ENCODE data around the gene NRGN.

NRGN gene

DNA sequence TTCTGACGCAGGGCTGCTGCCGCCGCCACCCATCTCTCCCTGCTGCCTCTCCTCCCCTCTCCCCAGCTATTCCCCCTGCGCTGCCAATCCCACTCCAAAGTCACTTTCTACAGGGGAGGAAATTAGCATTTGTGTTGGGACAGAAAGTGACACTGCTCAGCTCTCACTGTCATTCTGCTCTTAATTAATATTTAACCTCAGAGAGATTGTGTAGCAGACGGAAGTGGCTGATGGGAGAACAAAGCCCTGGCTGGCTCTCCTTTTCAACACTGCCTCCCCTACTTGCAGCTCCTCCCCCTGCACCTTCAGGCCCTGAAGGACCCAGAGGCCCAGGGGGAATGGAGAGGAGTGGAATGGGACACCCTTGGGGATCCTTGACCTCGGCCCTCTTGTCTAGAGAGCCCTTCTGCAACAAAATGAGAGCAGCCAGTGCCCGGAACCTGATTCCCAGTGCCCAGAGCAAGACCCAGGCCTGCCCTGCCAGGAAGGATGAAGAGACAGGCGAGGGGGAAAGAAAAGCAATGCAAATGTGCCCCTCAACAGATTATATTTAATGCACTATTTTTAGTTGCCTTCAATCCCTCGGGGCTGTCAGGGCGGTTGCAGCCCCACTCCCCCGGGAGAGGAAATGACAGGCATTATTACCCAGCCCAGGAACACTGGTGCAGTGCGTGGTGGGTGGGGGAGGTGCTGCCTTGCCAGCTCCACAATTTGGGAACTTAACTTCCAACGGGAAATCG is 14.6 kb upstream of the NRGN start:
- Histone ChIP-seq H3K27ac (ENCODE audit: low read length, poor library complexity, severe bottlenecking) (no peak overlapping the region), H2BK15ac (ENCODE audit: low read depth, poor library complexity, severe bottlenecking) (no peak overlapping the region), H3K4me3 (ENCODE audit: insufficient read depth in 1 of 2, low read depth in 1 of 2, low read length in 2 of 2) (no peak overlapping the region), H2AFZ (ENCODE audit: low read depth, low read length) (no peak overlapping the region), H3K9ac (ENCODE audit: low read length) (no peak overlapping the region), H3K27me3 (ENCODE audit: control insufficient read depth in 1 of 2, insufficient read depth in 1 of 2, low read length in 2 of 2) (peaks cover 65 to 79% of the 10 kb centered on the region in 2 experiments), H2BK12ac (ENCODE audit: low read length in 2 of 2) (no peak overlapping the region), H3K23ac (ENCODE audit: low read length in 2 of 2) (no peak overlapping the region), H3K4me1 (ENCODE audit: control insufficient read depth, insufficient read depth, low read depth, low read length) (peaks cover 9% of the 10 kb centered on the region), H2AK5ac (ENCODE audit: low read length, severe bottlenecking) (no peak overlapping the region), H3K4ac (ENCODE audit: low read depth in 1 of 2, low read length in 2 of 2) (no peak overlapping the region), H3K4me2 (ENCODE audit: low read length, poor library complexity, severe bottlenecking) (no peak overlapping the region), H2BK120ac (ENCODE audit: low read depth, low read length) (no peak overlapping the region), H3K79me1 (replicated peaks; ENCODE audit: low read length, poor library complexity, severe bottlenecking) (no peaks in the 10 kb centered on the region), H3K18ac (ENCODE audit: low read depth in 1 of 2, low read length in 2 of 2) (no peak overlapping the region), H2BK5ac (ENCODE audit: low read depth, low read length, poor library complexity, severe bottlenecking) (no peak overlapping the region), H3K9me3 (ENCODE audit: control insufficient read depth, low read length) (no peaks in the 10 kb centered on the region), H3K14ac (ENCODE audit: low read length in 2 of 2) (no peak overlapping the region), H3K36me3 (ENCODE audit: control insufficient read depth in 1 of 2, insufficient read depth in 2 of 2, low read depth in 1 of 2, low read length in 2 of 2) (no peaks in the 10 kb centered on the region), H4K8ac (ENCODE audit: low read length) (no peak overlapping the region), H4K91ac (ENCODE audit: low read length) (no peak overlapping the region)
- DNase-seq: no peak
- 31% methylated on average over 12 of the region's 14 CpGs for WGBS

DNA sequence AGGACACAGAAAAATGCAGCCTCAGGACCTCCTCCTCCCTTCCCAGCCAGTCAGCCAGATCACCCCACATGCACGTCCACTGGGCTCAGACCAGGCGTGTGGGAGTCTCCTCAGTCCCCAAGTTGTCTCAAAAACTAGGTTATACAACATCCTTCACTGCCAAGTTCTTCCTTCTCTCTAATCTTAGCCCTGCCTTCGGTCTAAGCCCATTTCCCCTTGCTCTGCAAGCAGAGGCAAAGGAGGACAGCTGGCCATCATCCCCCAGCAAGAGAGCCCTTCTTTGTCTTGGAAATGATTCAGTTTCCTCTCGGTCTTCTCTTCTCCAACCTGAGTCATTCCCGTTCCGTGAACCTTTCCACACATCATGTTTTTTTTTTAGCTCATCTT is 14.0 kb upstream of the NRGN start:
- Histone ChIP-seq H3K4me3 (ENCODE audit: insufficient read depth in 1 of 2, low read depth in 1 of 2, low read length in 2 of 2) (no peak overlapping the region), H3K18ac (ENCODE audit: low read depth in 1 of 2, low read length in 2 of 2) (no peak overlapping the region), H3K4me1 (ENCODE audit: control insufficient read depth, insufficient read depth, low read depth, low read length) (peaks cover 9% of the 10 kb centered on the region), H3K27me3 (ENCODE audit: control insufficient read depth in 1 of 2, insufficient read depth in 1 of 2, low read length in 2 of 2) (peaks cover 59 to 78% of the 10 kb centered on the region in 2 experiments), H3K79me1 (replicated peaks; ENCODE audit: low read length, poor library complexity, severe bottlenecking) (no peaks in the 10 kb centered on the region), H3K4ac (ENCODE audit: low read depth in 1 of 2, low read length in 2 of 2) (no peak overlapping the region), H2AK5ac (ENCODE audit: low read length, severe bottlenecking) (no peak overlapping the region), H4K91ac (ENCODE audit: low read length) (no peak overlapping the region), H3K36me3 (ENCODE audit: control insufficient read depth in 1 of 2, insufficient read depth in 2 of 2, low read depth in 1 of 2, low read length in 2 of 2) (no peaks in the 10 kb centered on the region), H2BK5ac (ENCODE audit: low read depth, low read length, poor library complexity, severe bottlenecking) (no peak overlapping the region), H3K14ac (ENCODE audit: low read length in 2 of 2) (no peak overlapping the region), H2AFZ (ENCODE audit: low read depth, low read length) (no peak overlapping the region), H3K23ac (ENCODE audit: low read length in 2 of 2) (no peak overlapping the region), H2BK12ac (ENCODE audit: low read length in 2 of 2) (no peak overlapping the region), H3K9me3 (ENCODE audit: control insufficient read depth, low read length) (no peaks in the 10 kb centered on the region), H4K8ac (ENCODE audit: low read length) (no peak overlapping the region), H3K9ac (ENCODE audit: low read length) (no peak overlapping the region), H2BK120ac (ENCODE audit: low read depth, low read length) (no peak overlapping the region), H3K4me2 (ENCODE audit: low read length, poor library complexity, severe bottlenecking) (no peak overlapping the region), H3K27ac (ENCODE audit: low read length, poor library complexity, severe bottlenecking) (no peak overlapping the region), H2BK15ac (ENCODE audit: low read depth, poor library complexity, severe bottlenecking) (no peak overlapping the region)
- 31% methylated on average over 6 of the region's 6 CpGs for WGBS
- DNase-seq: no peak

DNA sequence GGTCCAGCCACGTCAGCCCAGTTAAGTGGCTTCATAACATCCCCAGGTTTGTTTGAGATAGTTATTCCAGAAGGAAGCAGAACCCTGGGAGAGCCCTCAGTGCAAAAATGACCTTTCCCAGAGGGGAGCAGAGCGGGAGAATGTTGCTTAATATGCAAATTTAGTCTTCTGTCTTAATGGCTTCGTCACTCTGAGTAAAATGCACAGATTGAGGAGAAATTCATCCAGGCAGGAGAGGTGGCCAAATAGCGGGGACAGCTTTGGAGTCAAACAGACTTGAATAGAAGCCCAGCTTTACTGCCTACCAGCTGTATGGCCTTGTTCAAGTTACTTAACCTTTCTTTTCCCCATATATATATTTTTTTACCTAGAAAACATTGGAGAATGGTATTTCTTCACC is 12.3 kb upstream of the NRGN start:
- no peak overlapping the region for H4K8ac ChIP-seq (ENCODE audit: low read length)
- H3K79me1 ChIP-seq (replicated peaks; ENCODE audit: low read length, poor library complexity, severe bottlenecking): no peaks in the 10 kb centered on the region
- H3K27ac ChIP-seq (ENCODE audit: low read length, poor library complexity, severe bottlenecking): no peak overlapping the region
- no peak overlapping the region for H2BK15ac ChIP-seq (ENCODE audit: low read depth, poor library complexity, severe bottlenecking)
- H3K9me3 ChIP-seq (ENCODE audit: control insufficient read depth, low read length): no peaks in the 10 kb centered on the region
- H2BK5ac ChIP-seq (ENCODE audit: low read depth, low read length, poor library complexity, severe bottlenecking): no peak overlapping the region
- no peaks in the 10 kb centered on the region for H3K36me3 ChIP-seq (ENCODE audit: control insufficient read depth in 1 of 2, insufficient read depth in 2 of 2, low read depth in 1 of 2, low read length in 2 of 2)
- whole genome bisulfite sequencing: 69% methylated on average over 4 of the region's 4 CpGs
- H3K4me2 ChIP-seq (ENCODE audit: low read length, poor library complexity, severe bottlenecking): no peak overlapping the region
- H3K9ac ChIP-seq (ENCODE audit: low read length): no peak overlapping the region
- no peak overlapping the region for H2BK12ac ChIP-seq (ENCODE audit: low read length in 2 of 2)
- no peak overlapping the region for H4K91ac ChIP-seq (ENCODE audit: low read length)
- no peak for DNase-seq
- peaks cover 48 to 71% of the 10 kb centered on the region in 2 experiments for H3K27me3 ChIP-seq (ENCODE audit: control insufficient read depth in 1 of 2, insufficient read depth in 1 of 2, low read length in 2 of 2)
- H3K4me3 ChIP-seq (ENCODE audit: insufficient read depth in 1 of 2, low read depth in 1 of 2, low read length in 2 of 2): no peak overlapping the region
- no peak overlapping the region for H3K23ac ChIP-seq (ENCODE audit: low read length in 2 of 2)
- no peak overlapping the region for H3K18ac ChIP-seq (ENCODE audit: low read depth in 1 of 2, low read length in 2 of 2)
- no peak overlapping the region for H3K14ac ChIP-seq (ENCODE audit: low read length in 2 of 2)
- H2BK120ac ChIP-seq (ENCODE audit: low read depth, low read length): no peak overlapping the region
- peaks cover 9% of the 10 kb centered on the region for H3K4me1 ChIP-seq (ENCODE audit: control insufficient read depth, insufficient read depth, low read depth, low read length)
- no peak overlapping the region for H2AK5ac ChIP-seq (ENCODE audit: low read length, severe bottlenecking)
- H2AFZ ChIP-seq (ENCODE audit: low read depth, low read length): no peak overlapping the region
- no peak overlapping the region for H3K4ac ChIP-seq (ENCODE audit: low read depth in 1 of 2, low read length in 2 of 2)

DNA sequence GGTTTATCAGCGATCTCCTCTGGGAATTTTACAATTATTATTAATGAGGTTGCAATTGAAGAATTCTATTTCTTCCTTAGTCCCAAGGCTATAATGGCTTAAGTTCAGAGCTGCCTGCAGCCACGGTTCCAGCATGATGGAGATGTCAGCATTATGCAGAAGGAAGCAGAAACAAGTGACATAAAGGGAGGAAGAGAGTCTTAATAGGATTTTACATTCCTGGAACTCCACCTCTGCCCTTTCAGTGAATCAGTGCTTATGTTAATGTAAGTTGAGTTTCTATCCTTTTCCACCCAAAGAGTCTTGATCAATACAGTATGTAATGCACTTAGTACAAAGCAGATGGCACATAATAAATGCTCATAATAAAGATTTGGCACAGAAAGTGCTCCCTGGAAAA is 11.6 kb upstream of the NRGN start:
- Histone ChIP-seq H2BK120ac (ENCODE audit: low read depth, low read length) (no peak overlapping the region), H3K9me3 (ENCODE audit: control insufficient read depth, low read length) (no peaks in the 10 kb centered on the region), H4K91ac (ENCODE audit: low read length) (no peak overlapping the region), H2BK5ac (ENCODE audit: low read depth, low read length, poor library complexity, severe bottlenecking) (no peak overlapping the region), H3K27ac (ENCODE audit: low read length, poor library complexity, severe bottlenecking) (no peak overlapping the region), H3K4me1 (ENCODE audit: control insufficient read depth, insufficient read depth, low read depth, low read length) (peaks cover 9% of the 10 kb centered on the region), H2AFZ (ENCODE audit: low read depth, low read length) (no peak overlapping the region), H3K27me3 (ENCODE audit: control insufficient read depth in 1 of 2, insufficient read depth in 1 of 2, low read length in 2 of 2) (peaks cover 41 to 66% of the 10 kb centered on the region in 2 experiments), H3K9ac (ENCODE audit: low read length) (no peak overlapping the region), H3K36me3 (ENCODE audit: control insufficient read depth in 1 of 2, insufficient read depth in 2 of 2, low read depth in 1 of 2, low read length in 2 of 2) (no peaks in the 10 kb centered on the region), H3K79me1 (replicated peaks; ENCODE audit: low read length, poor library complexity, severe bottlenecking) (no peaks in the 10 kb centered on the region), H3K18ac (ENCODE audit: low read depth in 1 of 2, low read length in 2 of 2) (no peak overlapping the region), H3K14ac (ENCODE audit: low read length in 2 of 2) (no peak overlapping the region), H2BK12ac (ENCODE audit: low read length in 2 of 2) (no peak overlapping the region), H3K23ac (ENCODE audit: low read length in 2 of 2) (no peak overlapping the region), H2AK5ac (ENCODE audit: low read length, severe bottlenecking) (no peak overlapping the region), H4K8ac (ENCODE audit: low read length) (no peak overlapping the region), H2BK15ac (ENCODE audit: low read depth, poor library complexity, severe bottlenecking) (no peak overlapping the region), H3K4me2 (ENCODE audit: low read length, poor library complexity, severe bottlenecking) (no peak overlapping the region), H3K4me3 (ENCODE audit: insufficient read depth in 1 of 2, low read depth in 1 of 2, low read length in 2 of 2) (no peak overlapping the region), H3K4ac (ENCODE audit: low read depth in 1 of 2, low read length in 2 of 2) (no peak overlapping the region)
- no peak for DNase-seq
- WGBS: 56% methylated on average over 1 of the region's 2 CpGs
